Testis (tissue), 3 donors: ENCODE data around the gene DDX1. TPM values are rescaled to one million over a fixed set of nuclear protein-coding genes. Genes with fewer than 3 reads are reported as not detected.

Experiments used
- DNase-seq: peaks from one replicate; pipeline ENCODE4 v3.0.0-alpha.2; 2019
- H3K27ac ChIP-seq, 2 donors: fragments of 200-600 bp; sonication (generic); one replicate each; pipeline ENCODE4 v1.5.1; 2019
- H3K27me3 ChIP-seq: fragments of 200-600 bp; sonication (generic); one replicate; pipeline ENCODE4 v1.5.1; 2019
- H3K36me3 ChIP-seq: fragments of 200-600 bp; sonication (generic); one replicate; pipeline ENCODE4 v1.5.1; 2017; ENCODE audit warnings: low read depth; ENCODE audit errors: missing control alignments
- H3K4me1 ChIP-seq: fragments of 200-600 bp; sonication (generic); one replicate; pipeline ENCODE4 v1.5.1; 2019
- H3K4me3 ChIP-seq, 2 donors: fragments of 200-600 bp; sonication (generic); one replicate each; pipeline ENCODE4 v1.5.1; 2017 to 2019
- H3K9me3 ChIP-seq: fragments of 200-600 bp; sonication (generic); one replicate; pipeline ENCODE4 v1.5.1; 2017
- CTCF ChIP-seq, 3 experiments: fragments of 450-650 bp in 2 of 3; fragments of 200-600 bp in 1 of 3; sonication (generic) in 1 of 3; IDR thresholded peaks; one replicate each; pipeline ENCODE4 v1.5.1; 2016 to 2019; ENCODE audit warnings: antibody characterized with exemption in 3 of 3, mild to moderate bottlenecking in 2 of 3, moderate library complexity in 1 of 3
- POLR2A ChIP-seq: fragments of 450-650 bp; IDR thresholded peaks from one replicate; pipeline ENCODE4 v1.6.1; 2017; ENCODE audit warnings: antibody characterized with exemption, mild to moderate bottlenecking, moderate library complexity
- WGBS, 2 donors: methylation state at CpG; one replicate each; pipeline ENCODE4 v1.1.5; 2018; 5-methylcytosine and 5-hydroxymethylcytosine counted together
- intact Hi-C: fragments of 100-400 bp; cut with DNase I; formaldehyde crosslinking; loops from one replicate; pipeline ENCODE4 v1.15.1; 2023; ENCODE audit warnings: low total_unique reads
- polyA plus RNA-seq: library from polyadenylated mRNA; stranded (reverse); fragments of 350-450 nt; fragmentation: Illumina TruSeq; extraction: RNeasy Lipid Tissue Mini Kit (QIAGEN cat#74804); gene quantifications from one replicate; pipeline ENCODE4 v1.2.3, GENCODE V29; 2014; ENCODE audit warnings: low read depth, low replicate concordance; ENCODE audit not compliant: insufficient read depth
- total RNA-seq, 2 donors: library from RNA; depleted of rRNA; stranded (reverse); fragments of >200 nt; gene quantifications; one replicate each; pipeline ENCODE4 v1.2.3, GENCODE V29; 2016

DDX1 gene
- total and polyA plus RNA-seq, 3 donors from 2014 or later, result 60.4 to 66.9 (median 65.0) TPM

DNA sequence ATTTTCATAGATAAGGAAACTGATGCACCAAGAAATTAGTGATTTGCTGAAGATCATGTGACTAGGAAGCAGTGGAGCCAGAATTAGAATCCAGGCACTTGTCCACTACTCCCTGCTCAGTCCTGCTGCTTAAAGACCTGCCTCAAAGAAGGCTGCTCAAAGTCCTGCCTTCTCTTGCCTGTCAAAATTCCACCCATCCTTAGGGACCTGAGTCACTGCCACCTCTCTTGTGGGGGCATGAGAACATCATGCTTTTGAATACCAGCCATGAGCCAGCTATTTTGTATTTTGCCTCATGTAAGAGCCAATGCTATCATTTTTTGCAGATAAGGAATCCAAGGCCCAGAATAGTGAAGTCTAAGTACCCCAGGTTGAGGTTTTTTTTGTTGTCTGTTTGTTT, 47.1 kb downstream of the DDX1 start:
- Histone ChIP-seq H3K27ac (no peak overlapping the region), H3K36me3 (no peaks in the 10 kb centered on the region), H3K27me3 (no peaks in the 10 kb centered on the region), H3K4me1 (no peaks in the 10 kb centered on the region), H3K4me3 (no peak overlapping the region), H3K9me3 (no peaks in the 10 kb centered on the region)
- intact Hi-C loops, result loop anchor here (10.0 kb wide), 1 partner anchor 966 kb away; no protein-coding TSS in a partner anchor
- no peak for DNase-seq
- TF ChIP-seq POLR2A, result no peak
- no peak for TF ChIP-seq CTCF (IDR thresholded peaks at IDR 0.05)

DNA sequence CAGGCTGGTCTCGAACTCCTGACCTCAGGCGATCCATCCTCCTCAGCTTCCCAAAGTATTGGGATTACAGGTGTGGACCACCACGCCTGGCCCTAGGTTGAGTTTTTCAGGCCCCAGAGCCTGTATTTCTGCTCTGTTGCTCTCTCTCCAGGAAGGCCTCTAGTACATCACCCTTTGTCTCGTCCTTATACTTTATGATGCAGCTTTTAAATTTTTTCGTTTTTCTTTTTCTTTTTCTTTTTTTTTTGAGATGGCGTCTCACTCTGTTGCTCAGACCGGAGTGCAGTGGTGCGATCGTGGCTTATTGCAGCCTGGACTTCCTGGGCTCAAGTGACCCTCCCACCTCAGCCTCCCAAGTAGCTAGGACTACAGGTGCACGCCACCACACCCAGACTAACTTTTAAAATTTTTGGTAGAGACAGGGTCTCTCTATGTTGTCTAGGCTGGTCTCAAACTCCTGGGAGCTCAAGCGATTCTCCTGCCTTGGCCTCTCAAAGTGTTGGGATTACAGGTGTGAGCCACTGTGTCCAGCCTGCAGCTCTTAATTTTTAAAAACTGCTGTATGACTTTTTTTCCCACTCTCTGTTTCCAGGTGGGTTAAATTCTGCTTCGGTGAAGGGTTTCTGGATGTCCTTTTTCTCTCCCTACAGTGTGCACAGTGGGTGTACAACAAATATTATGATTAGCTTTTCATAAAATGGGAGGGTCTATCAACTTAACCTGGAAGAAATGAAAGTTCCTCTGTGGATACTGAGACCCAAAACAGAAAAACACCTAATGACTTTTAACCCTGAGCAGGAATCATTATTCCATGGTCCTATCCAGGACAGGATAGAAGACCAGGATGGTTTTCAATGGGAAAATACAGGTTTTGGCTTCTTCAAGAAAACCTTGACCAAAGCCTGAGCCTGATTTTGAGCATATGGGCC, 47.9 kb downstream of the DDX1 start:
- Histone ChIP-seq H3K27ac (no peak overlapping the region), H3K4me3 (no peak overlapping the region), H3K27me3 (no peaks in the 10 kb centered on the region), H3K4me1 (no peaks in the 10 kb centered on the region), H3K9me3 (no peaks in the 10 kb centered on the region), H3K36me3 (no peaks in the 10 kb centered on the region)
- no peak for DNase-seq
- no peak for TF ChIP-seq CTCF (IDR thresholded peaks at IDR 0.05)
- TF ChIP-seq POLR2A, result no peak
- WGBS, 2 donors, result 87 to 89% methylated on average over 12 of the region's 12 CpGs
- intact Hi-C loops, result loop anchor here (10.0 kb wide), 1 partner anchor 965 kb away; no protein-coding TSS in a partner anchor

- 63 to 64% methylated on average over 6 of the region's 6 CpGs for WGBS, 2 donors
- H3K27ac ChIP-seq, result no peak overlapping the region
Measured at GRCh38 chr2:15640261-15640711, 48.6 kb downstream of the DDX1 start.

GRCh38 chr2:15640784-15641183, 49.1 kb downstream of the DDX1 start:
- Histone ChIP-seq H3K27me3 (no peaks in the 10 kb centered on the region), H3K27ac (no peak overlapping the region), H3K4me3 (no peak overlapping the region), H3K4me1 (no peaks in the 10 kb centered on the region), H3K9me3 (no peaks in the 10 kb centered on the region), H3K36me3 (no peaks in the 10 kb centered on the region)
- TF ChIP-seq POLR2A (no peak), CTCF (IDR thresholded peaks at IDR 0.05) (no peak)
- intact Hi-C loops, result no loop called here
- 93 to 97% methylated on average over 2 of the region's 2 CpGs for WGBS, 2 donors
- no peak for DNase-seq

More at GRCh38 chr2:15640261-15640711, 48.6 kb downstream of the DDX1 start:
- Histone ChIP-seq H3K36me3 (no peaks in the 10 kb centered on the region), H3K4me1 (no peaks in the 10 kb centered on the region), H3K27me3 (no peaks in the 10 kb centered on the region), H3K9me3 (no peaks in the 10 kb centered on the region), H3K4me3 (no peak overlapping the region)
- no peak for TF ChIP-seq CTCF (IDR thresholded peaks at IDR 0.05)
- TF ChIP-seq POLR2A, result no peak
- intact Hi-C loops, result no loop called here
- no peak for DNase-seq
